Trophoblast cell (in vitro differentiated cells and primary cell): ENCODE data around the gene IFNLR1.

Experiments used
- DNase-seq, 2 donors: peaks; one replicate each; pipeline ENCODE4 v3.0.0-alpha.2; 2016
- H2AFZ ChIP-seq: 2 replicates; pipeline ENCODE4 v1.6.1; 2013; ENCODE audit warnings: low read length, moderate library complexity, mild to moderate bottlenecking; ENCODE audit not compliant: insufficient read depth, poor library complexity
- H2AK5ac ChIP-seq: 2 replicates; pipeline ENCODE4 v1.6.1; 2013; ENCODE audit warnings: mild to moderate bottlenecking, low read length
- H2BK120ac ChIP-seq: 2 replicates; pipeline ENCODE4 v1.6.1; 2013; ENCODE audit warnings: low read length, mild to moderate bottlenecking, moderate library complexity; ENCODE audit not compliant: insufficient read depth, poor library complexity
- H2BK12ac ChIP-seq: 2 replicates; pipeline ENCODE4 v1.6.1; 2013; ENCODE audit warnings: mild to moderate bottlenecking, low read length, moderate library complexity
- H2BK5ac ChIP-seq: 2 replicates; pipeline ENCODE4 v1.6.1; 2013; ENCODE audit warnings: low read length, low read depth, moderate library complexity, mild to moderate bottlenecking; ENCODE audit not compliant: poor library complexity
- H3K14ac ChIP-seq: 2 replicates; pipeline ENCODE4 v1.6.1; 2013; ENCODE audit warnings: mild to moderate bottlenecking, low read length
- H3K18ac ChIP-seq: 2 replicates; pipeline ENCODE4 v1.6.1; 2013; ENCODE audit warnings: mild to moderate bottlenecking, low read length
- H3K23ac ChIP-seq: 2 replicates; pipeline ENCODE4 v1.6.1; 2013; ENCODE audit warnings: low read length
- H3K27ac ChIP-seq: 2 replicates; pipeline ENCODE4 v1.5.1; 2013; ENCODE audit warnings: low read depth, mild to moderate bottlenecking, inconsistent platforms, low read length, moderate library complexity
- H3K27me3 ChIP-seq: 2 replicates; pipeline ENCODE4 v1.6.1; 2013; ENCODE audit warnings: inconsistent platforms, mild to moderate bottlenecking, low read length, moderate library complexity; ENCODE audit not compliant: insufficient read depth
- H3K36me3 ChIP-seq, 2 experiments: 1 replicate in 1 of 2; 2 replicates in 1 of 2; pipeline ENCODE4 v1.6.1; 2013; ENCODE audit warnings: low read length in 2 of 2, mild to moderate bottlenecking in 2 of 2, moderate library complexity in 1 of 2; ENCODE audit not compliant: insufficient read depth in 2 of 2, control insufficient read depth in 1 of 2
- H3K4ac ChIP-seq: 2 replicates; pipeline ENCODE4 v1.6.1; 2013; ENCODE audit warnings: low read depth, mild to moderate bottlenecking, low read length, moderate library complexity
- H3K4me1 ChIP-seq, 2 experiments: 1 replicate in 1 of 2; 2 replicates in 1 of 2; pipeline ENCODE4 v1.6.1; 2013; ENCODE audit warnings: low read length in 2 of 2, mild to moderate bottlenecking in 2 of 2, moderate library complexity in 1 of 2; ENCODE audit not compliant: insufficient read depth in 2 of 2, control insufficient read depth in 1 of 2
- H3K4me2 ChIP-seq: 2 replicates; pipeline ENCODE4 v1.6.1; 2013; ENCODE audit warnings: inconsistent platforms, mild to moderate bottlenecking, low read length, moderate library complexity
- H3K4me3 ChIP-seq: 2 replicates; pipeline ENCODE4 v1.5.1; 2013; ENCODE audit warnings: mild to moderate bottlenecking, low read depth, low read length, inconsistent platforms
- H3K79me1 ChIP-seq: one replicate; pipeline ENCODE4 v1.6.1; 2013; ENCODE audit warnings: low read length
- H3K79me2 ChIP-seq: 2 replicates; pipeline ENCODE4 v1.6.1; 2013; ENCODE audit warnings: low read length, mild to moderate bottlenecking; ENCODE audit not compliant: control insufficient read depth, insufficient read depth, poor library complexity
- H3K9ac ChIP-seq: 2 replicates; pipeline ENCODE4 v1.6.1; 2013; ENCODE audit warnings: mild to moderate bottlenecking, low read length
- H3K9me3 ChIP-seq: 2 replicates; pipeline ENCODE4 v1.6.1; 2013; ENCODE audit warnings: low read depth, mild to moderate bottlenecking, control low read depth, inconsistent platforms, low read length; ENCODE audit not compliant: insufficient read depth
- H4K12ac ChIP-seq: 2 replicates; pipeline ENCODE4 v1.6.1; 2013; ENCODE audit warnings: low read depth, mild to moderate bottlenecking, low read length, moderate library complexity
- H4K8ac ChIP-seq: 2 replicates; pipeline ENCODE4 v1.6.1; 2013; ENCODE audit warnings: low read depth, mild to moderate bottlenecking, low read length, moderate library complexity
- H4K91ac ChIP-seq: one replicate; pipeline ENCODE4 v1.6.1; 2013; ENCODE audit warnings: low read depth, mild to moderate bottlenecking, low read length, moderate library complexity
- WGBS: extraction: QIAGEN DNeasy Blood & Tissue Kit; methylation state at CpG from one replicate; pipeline ENCODE4 v1.1.7; 2013; ENCODE audit warnings: missing lambda C conversion rate; ENCODE audit not compliant: insufficient read length, insufficient coverage; ENCODE audit errors: extremely low coverage; 5-methylcytosine and 5-hydroxymethylcytosine counted together

IFNLR1 gene

DNA sequence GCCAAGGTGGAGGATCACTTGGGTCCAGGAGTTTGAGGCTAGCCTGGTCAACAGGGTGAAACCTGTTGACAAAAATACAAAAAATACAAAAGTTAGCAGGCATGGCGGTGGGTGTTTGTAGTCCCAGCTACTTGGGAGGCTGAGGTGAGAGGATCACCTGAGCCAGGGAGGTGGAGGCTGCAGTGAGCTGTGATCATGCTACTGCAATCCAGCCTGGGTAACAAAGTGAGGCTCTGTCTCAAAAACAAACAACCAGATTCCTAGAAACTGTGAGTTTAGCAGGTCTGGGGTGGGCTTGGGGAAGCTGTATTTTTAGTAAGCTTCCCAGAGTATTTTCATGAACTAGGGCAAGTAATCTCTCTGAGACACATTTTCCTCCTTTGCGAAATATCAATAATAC is 70.0 kb downstream of the IFNLR1 start:
- no peak overlapping the region for H2AK5ac ChIP-seq
- H4K8ac ChIP-seq: no peak overlapping the region
- H3K4me3 ChIP-seq: no peak overlapping the region
- no peak overlapping the region for H3K9ac ChIP-seq
- peaks cover 10% of the 10 kb centered on the region for H3K79me1 ChIP-seq
- no peak overlapping the region for H2AFZ ChIP-seq
- H3K9me3 ChIP-seq: no peaks in the 10 kb centered on the region
- no CpG with 5 or more reads among the region's 2 CpGs for WGBS
- no peak overlapping the region for H3K4me2 ChIP-seq
- H2BK12ac ChIP-seq: no peak overlapping the region
- peak overlapping the region; percentile 56 for H4K91ac ChIP-seq
- peak overlapping the region; percentile 13 for H2BK120ac ChIP-seq
- H3K36me3 ChIP-seq: no peaks in the 10 kb centered on the region
- peaks cover 28 to 40% of the 10 kb centered on the region in 2 experiments for H3K4me1 ChIP-seq
- H3K4ac ChIP-seq: no peak overlapping the region
- H3K18ac ChIP-seq: no peak overlapping the region
- H3K27ac ChIP-seq: peak overlapping the region; percentile 13
- H4K12ac ChIP-seq: no peak overlapping the region
- DNase-seq: no peak
- H3K27me3 ChIP-seq: no peaks in the 10 kb centered on the region
- H3K79me2 ChIP-seq: peaks cover 2% of the 10 kb centered on the region
- no peak overlapping the region for H2BK5ac ChIP-seq
- H3K14ac ChIP-seq: no peak overlapping the region
- no peak overlapping the region for H3K23ac ChIP-seq

- Histone ChIP-seq H2BK5ac (no peak overlapping the region), H3K79me2 (no peaks in the 10 kb centered on the region), H3K27me3 (no peaks in the 10 kb centered on the region), H2AK5ac (no peak overlapping the region), H2BK12ac (no peak overlapping the region), H3K9me3 (peaks cover 4% of the 10 kb centered on the region), H3K4ac (no peak overlapping the region), H3K14ac (no peak overlapping the region), H3K23ac (no peak overlapping the region), H3K9ac (no peak overlapping the region), H3K18ac (no peak overlapping the region), H4K91ac (no peak overlapping the region), H3K79me1 (peaks cover 5% of the 10 kb centered on the region), H3K4me3 (no peak overlapping the region), H3K36me3 (no peaks in the 10 kb centered on the region), H3K4me1 (peaks cover 17 to 21% of the 10 kb centered on the region in 2 experiments), H2AFZ (no peak overlapping the region), H2BK120ac (no peak overlapping the region), H3K4me2 (no peak overlapping the region), H4K8ac (no peak overlapping the region), H4K12ac (no peak overlapping the region), H3K27ac (no peak overlapping the region)
- DNase-seq: no peak
- WGBS: no CpG with 5 or more reads among the region's 6 CpGs
These were observed 72.3 kb downstream of the IFNLR1 start for GRCh38 chr1:24114753-24115152.

DNA sequence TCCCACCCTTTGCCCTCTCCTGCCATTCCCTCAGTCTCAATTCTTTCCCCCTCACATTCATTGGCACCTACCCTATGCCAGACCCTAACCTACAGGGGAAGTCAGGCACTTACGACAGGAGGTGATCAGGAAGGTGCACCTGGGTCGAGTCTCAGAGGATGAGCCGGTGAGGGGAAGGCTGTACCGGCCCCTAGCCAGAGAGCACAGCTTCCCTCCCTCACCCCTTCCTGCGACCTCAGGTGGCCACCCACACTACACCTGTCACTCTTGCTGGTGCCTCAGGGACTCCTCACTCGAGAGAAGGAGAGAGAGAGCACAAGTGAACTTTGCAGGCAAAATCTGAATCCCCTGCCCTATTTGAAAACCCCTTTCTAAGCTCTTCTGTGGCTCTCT is 73.5 kb downstream of the IFNLR1 start:
- Histone ChIP-seq H3K4me3 (no peak overlapping the region), H3K79me2 (no peaks in the 10 kb centered on the region), H3K9ac (no peak overlapping the region), H2BK12ac (no peak overlapping the region), H2BK120ac (no peak overlapping the region), H2AFZ (no peak overlapping the region), H3K18ac (no peak overlapping the region), H3K27ac (no peak overlapping the region), H3K14ac (no peak overlapping the region), H4K12ac (no peak overlapping the region), H3K4me1 (peaks cover 10 to 17% of the 10 kb centered on the region in 2 experiments), H3K27me3 (no peaks in the 10 kb centered on the region), H3K23ac (no peak overlapping the region), H3K9me3 (peaks cover 4% of the 10 kb centered on the region), H4K8ac (no peak overlapping the region), H2AK5ac (no peak overlapping the region), H3K4me2 (no peak overlapping the region), H4K91ac (no peak overlapping the region), H2BK5ac (no peak overlapping the region), H3K4ac (no peak overlapping the region), H3K79me1 (peaks cover 2% of the 10 kb centered on the region), H3K36me3 (no peaks in the 10 kb centered on the region)
- WGBS: no CpG with 5 or more reads among the region's 6 CpGs
- DNase-seq: no peak

DNA sequence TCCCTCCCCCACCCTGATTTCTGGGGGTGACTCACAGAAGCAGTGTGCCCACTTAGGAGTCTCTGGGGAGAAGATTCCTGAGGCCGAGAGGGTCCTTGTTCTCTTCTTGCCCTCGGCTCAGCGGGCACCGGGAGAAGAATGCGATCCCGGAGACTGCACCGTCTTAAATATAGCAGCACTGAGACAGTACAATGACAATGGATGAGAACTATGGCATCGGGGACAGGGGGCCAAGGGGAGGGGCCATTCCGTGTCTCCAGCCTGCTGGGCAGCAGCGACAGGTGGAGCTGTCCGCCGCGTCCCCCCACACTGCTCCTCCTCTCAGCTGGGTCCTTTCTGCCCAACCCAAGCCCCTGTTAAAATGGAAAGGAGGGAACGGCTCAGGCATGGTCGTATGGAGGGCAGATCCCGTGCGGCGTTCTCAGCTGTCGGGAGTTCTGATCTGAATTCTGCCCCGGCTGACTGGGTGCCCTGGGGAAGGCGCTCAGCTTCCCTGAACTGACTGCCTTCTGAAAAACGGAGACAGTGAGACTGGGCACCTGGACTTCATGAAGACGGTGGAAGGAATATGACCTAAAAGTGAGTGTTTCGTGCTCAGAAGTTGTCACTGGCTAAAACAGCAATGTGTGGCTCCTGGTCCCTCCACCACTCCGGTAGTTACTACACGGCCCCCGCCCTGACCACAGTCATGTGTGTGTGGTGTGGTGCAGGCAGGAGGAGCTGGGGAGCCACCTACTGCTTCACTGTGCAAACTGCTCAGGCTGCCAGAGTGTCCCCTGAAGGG is 74.9 kb downstream of the IFNLR1 start, which contains the start of gene MYOM3:
Gene MYOM3 (minus strand): TSS at position 140 of the 784 bp plus-strand sequence. CDS start 3,499 bp downstream, outside the sequence.
- no CpG with 5 or more reads among the region's 27 CpGs for WGBS
- Histone ChIP-seq H3K4me2 (no peak within 1 kb of the TSS), H4K8ac (no peak within 1 kb of the TSS), H3K14ac (no peak within 1 kb of the TSS), H2AK5ac (no peak within 1 kb of the TSS), H3K79me1 (peaks cover 2% of the 10 kb centered on the region), H3K4me3 (no peak within 1 kb of the TSS), H3K36me3 (no peaks in the 10 kb centered on the region), H2BK5ac (no peak within 1 kb of the TSS), H3K9me3 (peaks cover 4% of the 10 kb centered on the region), H3K9ac (no peak within 1 kb of the TSS), H3K23ac (no peak within 1 kb of the TSS), H4K12ac (no peak within 1 kb of the TSS), H3K18ac (no peak within 1 kb of the TSS), H2AFZ (no peak within 1 kb of the TSS), H3K27me3 (no peaks in the 10 kb centered on the region), H3K4me1 (peaks cover 3 to 14% of the 10 kb centered on the region in 2 experiments), H3K4ac (no peak within 1 kb of the TSS), H2BK120ac (no peak within 1 kb of the TSS), H2BK12ac (no peak within 1 kb of the TSS), H4K91ac (no peak within 1 kb of the TSS), H3K79me2 (no peaks in the 10 kb centered on the region), H3K27ac (no peak within 1 kb of the TSS)
- peak in 1 of 2 donors; percentile 20 for DNase-seq
